Measurements from ENCODE around the gene KRT33B. TPM values are rescaled to one million over a fixed set of nuclear protein-coding genes. Genes with fewer than 3 reads are reported as not detected.

The KRT33B gene
- total RNA-seq, 1 experiment from 2014 or later, result not detected

- no peak overlapping the region for H3K4me3 Mint-ChIP-seq (ENCODE audit: unreplicated experiment)
- no peak for DNase-seq
- H3K4me3 ChIP-seq (ENCODE audit: low read depth, low read length), result no peak overlapping the region
- CTCF ChIA-PET, result no interaction called here
- H3K27me3 ChIP-seq (replicated peaks; ENCODE audit: control insufficient read depth, insufficient read depth, low read length), result no peaks in the 10 kb centered on the region
- POLR2A ChIA-PET, result no interaction called here
- no peak overlapping the region for H3K27ac Mint-ChIP-seq (ENCODE audit: unreplicated experiment)
- no peaks in the 10 kb centered on the region for H3K9me3 ChIP-seq
- no peaks in the 10 kb centered on the region for H3K36me3 ChIP-seq (ENCODE audit: control insufficient read depth, insufficient read depth, low read length)
- H3K27me3 Mint-ChIP-seq (ENCODE audit: insufficient read depth, unreplicated experiment), result no peaks in the 10 kb centered on the region
- BruUV-seq (replicated peaks), result no TSS peak
- H3K4me1 ChIP-seq, result peaks cover 19% of the 10 kb centered on the region
- intact Hi-C loops (cut with micrococcal nuclease; ENCODE audit: unreplicated experiment), result no loop called here
- TF ChIP-seq CTCF (IDR thresholded peaks at IDR 0.05; ENCODE audit: insufficient read depth in 1 of 2, low read depth in 1 of 2, low read length in 1 of 2, severe bottlenecking in 1 of 2, unreplicated experiment in 1 of 2), result no peak
- H3K4me1 Mint-ChIP-seq (ENCODE audit: low read depth, unreplicated experiment), result peaks cover 15% of the 10 kb centered on the region
- no peaks in the 10 kb centered on the region for H3K36me3 Mint-ChIP-seq (ENCODE audit: insufficient read depth, unreplicated experiment)
- H3K9me3 Mint-ChIP-seq (ENCODE audit: unreplicated experiment), result no peaks in the 10 kb centered on the region
Observed at GRCh38 chr17:41394254-41394996, 24.8 kb upstream of the KRT33B start.

- H3K27me3 Mint-ChIP-seq (ENCODE audit: insufficient read depth, unreplicated experiment), result no peaks in the 10 kb centered on the region
- Histone ChIP-seq H3K4me1 (peaks cover 19% of the 10 kb centered on the region), H3K9me3 (no peaks in the 10 kb centered on the region), H3K36me3 (ENCODE audit: control insufficient read depth, insufficient read depth, low read length) (no peaks in the 10 kb centered on the region), H3K4me3 (ENCODE audit: low read depth, low read length) (no peak overlapping the region), H3K27me3 (replicated peaks; ENCODE audit: control insufficient read depth, insufficient read depth, low read length) (no peaks in the 10 kb centered on the region)
- H3K36me3 Mint-ChIP-seq (ENCODE audit: insufficient read depth, unreplicated experiment), result no peaks in the 10 kb centered on the region
- ChIA-PET CTCF (no interaction called here), POLR2A (no interaction called here)
- no peaks in the 10 kb centered on the region for H3K9me3 Mint-ChIP-seq (ENCODE audit: unreplicated experiment)
- H3K4me3 Mint-ChIP-seq (ENCODE audit: unreplicated experiment), result no peak overlapping the region
- no peak for DNase-seq
- H3K27ac Mint-ChIP-seq (ENCODE audit: unreplicated experiment), result no peak overlapping the region
- no peak for TF ChIP-seq CTCF (IDR thresholded peaks at IDR 0.05; ENCODE audit: insufficient read depth in 1 of 2, low read depth in 1 of 2, low read length in 1 of 2, severe bottlenecking in 1 of 2, unreplicated experiment in 1 of 2)
- BruUV-seq (replicated peaks), result no TSS peak
- H3K4me1 Mint-ChIP-seq (ENCODE audit: low read depth, unreplicated experiment), result peaks cover 15% of the 10 kb centered on the region
- intact Hi-C loops (cut with micrococcal nuclease; ENCODE audit: unreplicated experiment), result no loop called here
Observed at GRCh38 chr17:41393826-41394225, 24.2 kb upstream of the KRT33B start.

DNA sequence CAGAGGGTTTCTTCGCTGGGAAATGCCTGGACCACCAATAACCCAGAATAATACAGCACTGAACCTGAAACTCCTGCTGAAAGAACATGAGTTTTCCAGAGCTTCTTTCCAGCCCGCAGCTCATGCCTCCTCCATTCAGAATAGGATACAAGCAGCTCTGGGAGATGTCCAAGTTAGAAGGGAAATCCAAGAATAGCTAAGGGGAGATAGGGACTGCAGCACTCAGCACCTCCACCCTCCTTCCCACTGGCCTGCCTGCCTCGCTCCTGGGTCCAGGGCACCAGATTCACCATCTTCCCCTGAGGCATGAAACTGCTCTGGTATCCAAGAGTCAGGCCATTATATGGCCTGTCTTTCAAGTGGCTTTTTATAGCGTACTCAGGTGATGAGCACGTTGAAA, 23.7 kb upstream of the KRT33B start:
- Histone ChIP-seq H3K4me3 (ENCODE audit: low read depth, low read length) (no peak overlapping the region), H3K9me3 (no peaks in the 10 kb centered on the region), H3K4me1 (peaks cover 19% of the 10 kb centered on the region), H3K27me3 (replicated peaks; ENCODE audit: control insufficient read depth, insufficient read depth, low read length) (no peaks in the 10 kb centered on the region), H3K36me3 (ENCODE audit: control insufficient read depth, insufficient read depth, low read length) (no peaks in the 10 kb centered on the region)
- Mint-ChIP-seq H3K27ac (ENCODE audit: unreplicated experiment) (no peak overlapping the region), H3K27me3 (ENCODE audit: insufficient read depth, unreplicated experiment) (no peaks in the 10 kb centered on the region), H3K36me3 (ENCODE audit: insufficient read depth, unreplicated experiment) (no peaks in the 10 kb centered on the region), H3K9me3 (ENCODE audit: unreplicated experiment) (no peaks in the 10 kb centered on the region), H3K4me3 (ENCODE audit: unreplicated experiment) (no peak overlapping the region), H3K4me1 (ENCODE audit: low read depth, unreplicated experiment) (peaks cover 15% of the 10 kb centered on the region)
- BruUV-seq (replicated peaks), result no TSS peak
- ChIA-PET POLR2A (no interaction called here), CTCF (no interaction called here)
- TF ChIP-seq CTCF (IDR thresholded peaks at IDR 0.05; ENCODE audit: insufficient read depth in 1 of 2, low read depth in 1 of 2, low read length in 1 of 2, severe bottlenecking in 1 of 2, unreplicated experiment in 1 of 2), result no peak
- intact Hi-C loops (cut with micrococcal nuclease; ENCODE audit: unreplicated experiment), result no loop called here
- DNase-seq, result no peak
